Activated CD8-positive, alpha-beta memory T cell treated with anti-CD3 and anti-CD28 coated beads for 4 hours (primary cell): ENCODE data around the gene EVPLL.
"Not testable (repeated sequence)": the region's sequence is repeated elsewhere in the genome, so short reads cannot be mapped to it uniquely, and the experiment has no call there.

Experiments
- DNase-seq, 2 donors: peaks; one replicate each; pipeline ENCODE4 v3.0.0-alpha.2; 2020; ENCODE audit warnings: low read depth in 2 of 2

The EVPLL gene

DNA sequence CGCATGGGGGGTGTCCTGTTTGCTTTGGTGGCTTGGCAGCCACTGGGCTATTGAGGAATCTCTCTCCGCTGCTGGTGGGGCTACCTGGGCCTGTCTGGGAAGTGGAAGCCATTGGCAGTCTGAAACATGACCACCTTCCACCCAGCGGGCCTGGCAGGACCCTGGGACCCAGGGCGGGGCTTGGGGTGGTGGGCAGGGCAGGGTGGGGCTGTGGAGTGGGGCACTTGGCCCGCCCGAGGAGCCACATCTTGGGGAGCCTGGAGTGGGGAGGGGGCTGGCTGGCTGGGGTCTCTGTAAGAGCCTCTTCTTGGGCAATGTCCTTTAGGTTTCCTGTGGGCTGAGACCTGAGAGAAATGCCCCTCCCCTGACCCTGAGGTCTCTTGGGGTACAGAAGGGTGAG, 48.0 kb downstream of the EVPLL start:
- not testable (repeated sequence) for DNase-seq

DNA sequence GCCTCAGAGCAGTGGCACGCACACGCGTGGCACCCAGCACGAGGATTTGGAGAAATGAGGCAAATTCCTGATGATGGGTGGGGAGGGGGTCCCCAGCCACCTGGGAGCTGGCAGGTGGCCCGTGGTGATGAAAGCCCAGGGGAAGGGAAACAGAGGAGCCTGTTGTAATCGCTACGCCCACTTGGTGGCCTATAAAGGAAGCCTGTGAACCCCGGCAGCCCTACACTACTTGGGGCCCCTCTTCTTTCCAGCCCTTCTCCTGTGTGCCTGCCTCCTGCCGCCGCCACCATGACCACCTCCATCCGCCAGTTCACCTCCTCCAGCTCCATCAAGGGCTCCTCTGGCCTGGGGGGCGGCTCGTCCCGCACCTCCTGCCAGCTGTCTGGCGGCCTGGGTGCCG, 49.1 kb downstream of the EVPLL start:
- DNase-seq = not testable (repeated sequence)

DNA sequence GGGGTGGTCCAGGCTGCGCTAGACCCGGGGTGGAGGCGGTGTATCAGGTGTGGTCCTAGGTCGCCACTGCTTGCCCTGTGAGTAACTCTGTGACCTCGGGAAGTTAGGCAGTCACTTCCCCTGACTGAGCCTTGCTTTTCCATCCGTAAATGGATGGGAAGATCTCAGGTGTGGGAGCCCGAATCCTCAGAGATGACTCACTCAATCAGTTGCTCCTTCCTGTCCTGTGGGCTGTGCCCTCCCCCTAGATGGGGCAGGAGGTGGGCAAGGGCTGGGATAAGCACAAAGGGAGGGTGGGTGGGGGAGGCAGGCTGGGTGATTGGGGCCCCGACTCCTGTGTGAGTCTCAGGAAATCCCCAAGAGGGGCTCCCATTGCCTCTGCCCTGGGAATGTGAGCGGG, 54.6 kb downstream of the EVPLL start:
- not testable (repeated sequence) for DNase-seq
